SU-DHL-6 (cell line): ENCODE results near the gene SULT2B1.

ENCODE experiments used
- H2AFZ ChIP-seq: fragments of 200-600 bp; sonication (generic); 2 replicates; pipeline ENCODE4 v1.6.1; 2014; ENCODE audit warnings: low read depth, mild to moderate bottlenecking, moderate library complexity, mixed read lengths, antibody characterized with exemption, low read length; ENCODE audit not compliant: severe bottlenecking
- H3F3A ChIP-seq: fragments of 200-600 bp; shearing (Covaris generic); 2 replicates; pipeline ENCODE4 v1.6.0; 2016; ENCODE audit warnings: antibody characterized with exemption, mild to moderate bottlenecking; ENCODE audit not compliant: insufficient read depth
- H3K27ac ChIP-seq: fragments of 200-600 bp; sonication (generic); 2 replicates; pipeline ENCODE4 v1.5.1; 2016; ENCODE audit warnings: low read depth, mild to moderate bottlenecking, low read length, moderate library complexity, mixed read lengths
- H3K27me3 ChIP-seq: fragments of 200-600 bp; sonication (generic), shearing (Covaris generic); 2 replicates; pipeline ENCODE4 v1.6.0; 2014; ENCODE audit warnings: mild to moderate bottlenecking, low read length
- H3K36me3 ChIP-seq: fragments of 200-600 bp; sonication (generic); 2 replicates; pipeline ENCODE4 v1.6.1; 2014; ENCODE audit warnings: mild to moderate bottlenecking, low read length, mixed read lengths
- H3K4me2 ChIP-seq: fragments of 300-600, 200-600 bp; shearing (Covaris generic), sonication (generic); 2 replicates; pipeline ENCODE4 v1.6.0; 2014; ENCODE audit warnings: low read length, low read depth, mild to moderate bottlenecking; ENCODE audit not compliant: poor library complexity, severe bottlenecking
- H3K4me3 ChIP-seq: fragments of 200-600 bp; sonication (generic); 2 replicates; pipeline ENCODE4 v1.5.1; 2014; ENCODE audit warnings: antibody characterized with exemption, low read length, mild to moderate bottlenecking, mixed read lengths; ENCODE audit not compliant: insufficient read depth, poor library complexity, severe bottlenecking
- H3K79me2 ChIP-seq: fragments of 200-600 bp; sonication (generic); 2 replicates; pipeline ENCODE4 v1.6.1; 2014; ENCODE audit warnings: mild to moderate bottlenecking, low read length, moderate library complexity; ENCODE audit not compliant: insufficient read depth
- H3K9ac ChIP-seq: fragments of 200-600 bp; sonication (generic); 2 replicates; pipeline ENCODE4 v1.7.0; 2014; ENCODE audit warnings: mild to moderate bottlenecking, low read length
- H3K9me2 ChIP-seq: fragments of 200-600 bp; sonication (generic); replicated peaks from 2 replicates; pipeline ENCODE4 v1.6.1; 2014; ENCODE audit warnings: low read length; ENCODE audit not compliant: insufficient read depth
- H3K9me3 ChIP-seq: fragments of 200-600 bp; sonication (generic); 2 replicates; pipeline ENCODE4 v1.6.1; 2014; ENCODE audit warnings: low read length, mixed read lengths; ENCODE audit not compliant: insufficient read depth
- H4K20me1 ChIP-seq: fragments of 200-600 bp; sonication (generic); 2 replicates; pipeline ENCODE4 v1.6.1; 2014; ENCODE audit warnings: low read depth, mild to moderate bottlenecking, antibody characterized with exemption, low read length, moderate library complexity, mixed read lengths
- EZH2phosphoT487 ChIP-seq: fragments of 200-600 bp; sonication (generic), shearing (Covaris generic); conservative IDR thresholded peaks from 2 replicates; pipeline ENCODE4 v1.6.1; 2018; ENCODE audit warnings: mild to moderate bottlenecking, antibody characterized with exemption, low read length, moderate library complexity, mixed read lengths
- TF ChIP-seq, protein P1 (sequence below): fragments of 200-600 bp; sonication (generic); IDR thresholded peaks from one replicate; pipeline ENCODE4 v1.5.1; 2017; ENCODE audit warnings: antibody characterized with exemption, mild to moderate bottlenecking, low read length, moderate library complexity; ENCODE audit not compliant: insufficient read depth, poor library complexity, severe bottlenecking

The SULT2B1 gene

GRCh38 chr19:48645620-48646000, 93.6 kb downstream of the SULT2B1 start:
- Histone ChIP-seq H3F3A (no peaks in the 10 kb centered on the region), H4K20me1 (no peaks in the 10 kb centered on the region), H3K27ac (no peak overlapping the region), H3K79me2 (no peaks in the 10 kb centered on the region), H2AFZ (peak overlapping the region; percentile 78), H3K9ac (peak overlapping the region; percentile 54), H3K4me3 (peak overlapping the region; percentile 50), H3K36me3 (no peaks in the 10 kb centered on the region), H3K9me2 (no peaks in the 10 kb centered on the region), H3K9me3 (no peaks in the 10 kb centered on the region), H3K27me3 (no peaks in the 10 kb centered on the region), H3K4me2 (peak overlapping the region; percentile 62)
- no peak for TF ChIP-seq EZH2phosphoT487
- TF ChIP-seq, protein P1, sequence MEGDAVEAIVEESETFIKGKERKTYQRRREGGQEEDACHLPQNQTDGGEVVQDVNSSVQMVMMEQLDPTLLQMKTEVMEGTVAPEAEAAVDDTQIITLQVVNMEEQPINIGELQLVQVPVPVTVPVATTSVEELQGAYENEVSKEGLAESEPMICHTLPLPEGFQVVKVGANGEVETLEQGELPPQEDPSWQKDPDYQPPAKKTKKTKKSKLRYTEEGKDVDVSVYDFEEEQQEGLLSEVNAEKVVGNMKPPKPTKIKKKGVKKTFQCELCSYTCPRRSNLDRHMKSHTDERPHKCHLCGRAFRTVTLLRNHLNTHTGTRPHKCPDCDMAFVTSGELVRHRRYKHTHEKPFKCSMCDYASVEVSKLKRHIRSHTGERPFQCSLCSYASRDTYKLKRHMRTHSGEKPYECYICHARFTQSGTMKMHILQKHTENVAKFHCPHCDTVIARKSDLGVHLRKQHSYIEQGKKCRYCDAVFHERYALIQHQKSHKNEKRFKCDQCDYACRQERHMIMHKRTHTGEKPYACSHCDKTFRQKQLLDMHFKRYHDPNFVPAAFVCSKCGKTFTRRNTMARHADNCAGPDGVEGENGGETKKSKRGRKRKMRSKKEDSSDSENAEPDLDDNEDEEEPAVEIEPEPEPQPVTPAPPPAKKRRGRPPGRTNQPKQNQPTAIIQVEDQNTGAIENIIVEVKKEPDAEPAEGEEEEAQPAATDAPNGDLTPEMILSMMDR: no peak

GRCh38 chr19:48646001-48646721, 94.2 kb downstream of the SULT2B1 start, which contains the start of gene CA11:
Gene CA11 (minus strand): TSS chr19:48646187. CDS start chr19:48645632, 555 bp downstream.
- Histone ChIP-seq H3K9ac (peak within 1 kb of the TSS; percentile 54), H3F3A (no peaks in the 10 kb centered on the region), H3K9me2 (no peaks in the 10 kb centered on the region), H3K27me3 (no peaks in the 10 kb centered on the region), H3K9me3 (no peaks in the 10 kb centered on the region), H3K79me2 (no peaks in the 10 kb centered on the region), H4K20me1 (no peaks in the 10 kb centered on the region), H3K36me3 (no peaks in the 10 kb centered on the region), H3K4me2 (peak within 1 kb of the TSS; percentile 62), H2AFZ (peak within 1 kb of the TSS; percentile 78), H3K4me3 (peak within 1 kb of the TSS; percentile 50), H3K27ac (0 out of 2 replicates have a peak within 1 kb of the TSS, but pooled peaks have one; percentile 0)
- no peak for TF ChIP-seq EZH2phosphoT487
- TF ChIP-seq, protein P1: peak; percentile 95

GRCh38 chr19:48646722-48647216, 94.8 kb downstream of the SULT2B1 start:
- Histone ChIP-seq H3K36me3 (no peaks in the 10 kb centered on the region), H3K9me3 (no peaks in the 10 kb centered on the region), H3K27me3 (no peaks in the 10 kb centered on the region), H2AFZ (peak overlapping the region; percentile 78), H3F3A (no peaks in the 10 kb centered on the region), H4K20me1 (no peaks in the 10 kb centered on the region), H3K9ac (peak overlapping the region; percentile 54), H3K9me2 (no peaks in the 10 kb centered on the region), H3K4me2 (peak overlapping the region; percentile 62), H3K4me3 (peak overlapping the region; percentile 50), H3K27ac (0 out of 2 replicates have a peak overlapping the region, but pooled peaks have one; percentile 0), H3K79me2 (no peaks in the 10 kb centered on the region)
- TF ChIP-seq, protein P1: no peak
- no peak for TF ChIP-seq EZH2phosphoT487
